ENCODE data around the gene SLN.

Gene SLN

DNA sequence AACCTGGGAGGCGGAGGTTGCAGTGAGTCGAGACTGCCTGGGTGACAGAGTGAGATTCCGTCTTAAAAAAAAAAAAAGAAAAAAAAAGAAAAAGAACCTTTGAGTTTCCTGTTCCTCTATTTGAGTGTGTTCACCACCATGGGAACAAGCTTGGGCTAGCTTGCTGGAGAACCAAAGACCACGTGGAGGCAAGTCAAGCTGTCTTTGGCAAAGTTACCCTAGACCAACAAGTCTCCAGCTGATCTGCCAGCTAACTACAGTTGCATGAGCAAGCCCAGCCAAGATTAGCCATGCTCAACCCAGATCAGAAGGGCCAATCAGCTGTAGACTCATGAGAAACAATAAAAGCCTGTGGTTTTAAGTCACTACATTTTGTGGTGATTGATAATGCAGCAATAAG lies 29.7 kb downstream of the SLN start:
- DNase-seq = no peak

DNA sequence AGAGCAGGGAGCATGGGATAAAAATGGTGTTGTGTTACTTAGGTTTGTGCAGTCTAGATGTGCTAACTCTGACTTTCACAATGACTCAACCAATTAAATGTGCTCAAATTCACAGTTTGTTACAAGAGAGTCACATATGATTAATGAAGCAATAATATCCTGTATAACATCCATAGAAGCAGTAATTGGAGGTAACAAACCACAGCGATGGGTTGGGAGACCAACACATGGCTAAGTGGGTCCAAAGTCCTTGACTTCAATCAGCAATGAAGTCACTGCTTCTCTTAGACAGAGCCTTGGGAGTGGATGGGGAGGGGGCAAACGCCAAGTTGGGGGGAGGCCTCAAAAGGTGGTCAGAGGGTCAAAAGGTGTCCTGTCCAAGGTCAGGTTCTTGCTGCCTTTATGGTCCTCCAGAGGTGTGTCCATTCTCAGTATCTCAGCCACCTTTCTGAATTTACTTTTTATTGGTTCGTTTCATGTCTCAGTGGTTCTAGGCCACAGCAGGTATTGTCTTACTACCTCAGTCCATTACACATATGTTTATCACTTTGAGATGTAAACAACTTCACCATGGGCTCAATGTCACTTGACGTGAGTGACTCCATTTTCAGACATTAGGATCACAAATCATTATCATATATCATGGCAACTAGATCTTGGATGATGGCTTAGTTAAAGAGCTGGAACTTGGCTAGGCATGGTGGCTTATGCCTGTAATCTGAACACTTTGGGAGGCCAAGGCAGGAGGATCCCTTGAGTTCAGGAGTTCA lies 32.4 kb downstream of the SLN start:
- no peak for DNase-seq

DNA sequence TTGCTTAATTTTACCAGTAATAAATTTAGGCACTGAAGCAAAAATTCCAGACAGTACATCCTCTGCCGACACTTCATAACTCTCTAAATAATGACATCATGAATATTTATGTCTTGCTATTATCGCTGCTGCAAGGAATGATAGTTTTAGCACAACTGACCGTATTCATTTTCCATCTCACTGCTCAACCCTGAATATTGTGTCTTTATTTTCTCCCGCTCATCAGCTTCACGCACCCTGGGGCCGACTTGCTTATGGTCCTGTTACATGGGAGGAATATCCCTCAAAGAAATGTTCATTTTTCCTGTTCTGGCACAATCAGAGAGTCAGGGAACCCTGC lies 33.3 kb downstream of the SLN start:
- DNase-seq = no peak

DNA sequence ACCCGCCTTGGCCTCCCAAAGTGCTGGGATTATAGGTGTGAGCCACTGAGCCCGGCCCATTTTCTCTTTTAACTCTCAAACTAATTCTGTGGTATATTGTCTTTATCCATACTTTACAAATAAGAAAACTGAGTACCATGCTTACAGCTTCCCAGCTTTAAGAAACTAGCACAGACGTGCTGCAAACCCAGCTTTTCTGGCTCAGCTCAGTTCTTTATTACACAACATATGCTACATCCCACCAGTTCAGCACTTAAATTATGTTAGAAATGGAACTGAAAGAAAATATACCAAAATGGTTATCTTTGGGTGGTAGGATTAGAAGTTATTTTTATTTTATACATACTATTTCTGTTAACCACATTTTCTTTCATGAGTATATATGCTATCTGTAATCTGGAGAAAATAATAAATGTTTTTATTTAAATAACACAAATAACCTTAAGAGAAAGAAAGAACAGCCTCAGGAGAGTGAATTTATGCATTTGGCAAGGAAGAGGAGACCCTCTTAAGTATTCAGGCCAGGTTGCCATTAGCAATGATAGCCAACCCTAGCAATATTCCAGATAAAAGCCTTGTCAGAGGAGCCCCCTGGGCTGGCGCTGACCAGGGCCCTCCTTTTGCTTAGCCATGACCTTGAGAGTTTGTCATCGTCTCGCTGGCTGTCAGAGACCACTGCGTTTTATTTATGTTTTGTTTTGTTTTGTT lies 33.8 kb downstream of the SLN start:
- DNase-seq = no peak

DNA sequence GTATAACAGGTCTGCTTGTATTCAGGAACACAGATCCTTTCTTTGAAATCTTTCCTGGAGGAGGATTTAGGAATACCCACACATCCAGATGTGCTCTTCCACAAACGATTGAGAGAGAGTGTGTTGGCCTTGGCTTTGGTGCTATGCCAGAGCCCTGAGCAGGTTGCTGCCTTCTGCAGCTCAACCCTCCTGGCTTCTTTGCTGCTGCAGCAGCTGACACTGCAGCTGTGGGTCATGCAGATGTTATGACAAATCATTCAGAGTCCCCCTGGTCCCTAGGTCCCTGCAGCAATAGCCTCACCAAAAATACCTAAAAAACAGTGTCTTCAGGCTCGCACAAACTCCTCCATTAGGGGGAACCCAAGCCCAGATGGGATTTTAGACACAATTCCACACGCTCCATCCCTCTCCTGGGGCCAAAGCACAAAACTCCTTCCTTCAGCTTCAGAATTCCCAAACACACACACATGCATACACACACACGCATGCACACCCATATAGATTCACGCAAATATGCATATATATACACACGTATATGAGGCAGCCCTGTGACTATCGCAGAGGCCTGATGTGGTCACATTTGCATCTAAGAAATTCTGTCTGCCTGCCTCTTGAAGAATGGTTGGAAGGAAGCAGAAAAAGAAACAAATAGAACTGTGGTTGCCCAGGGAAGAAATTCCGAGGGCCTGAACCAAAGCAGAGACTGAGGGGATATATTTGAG lies 35.4 kb downstream of the SLN start:
- DNase-seq = no peak

DNA sequence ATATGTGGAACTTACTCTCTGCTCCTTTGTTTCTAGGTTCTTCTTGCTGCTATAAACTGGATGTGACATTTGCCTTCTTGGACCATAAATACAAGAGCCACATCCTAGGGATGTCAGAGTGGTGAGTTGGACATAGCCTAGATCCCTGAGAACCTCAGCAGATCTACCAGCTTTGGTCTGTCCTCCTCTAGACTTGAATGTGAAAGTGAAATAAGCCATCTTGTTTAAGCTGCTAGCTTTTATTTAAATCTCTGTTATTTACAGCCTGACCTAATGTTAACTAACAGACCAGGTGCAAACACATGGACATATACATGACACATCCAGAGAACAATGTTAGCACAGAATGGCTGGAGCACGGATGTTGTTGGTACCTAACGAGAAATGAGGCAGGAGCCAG lies 36.0 kb downstream of the SLN start:
- DNase-seq = no peak

DNA sequence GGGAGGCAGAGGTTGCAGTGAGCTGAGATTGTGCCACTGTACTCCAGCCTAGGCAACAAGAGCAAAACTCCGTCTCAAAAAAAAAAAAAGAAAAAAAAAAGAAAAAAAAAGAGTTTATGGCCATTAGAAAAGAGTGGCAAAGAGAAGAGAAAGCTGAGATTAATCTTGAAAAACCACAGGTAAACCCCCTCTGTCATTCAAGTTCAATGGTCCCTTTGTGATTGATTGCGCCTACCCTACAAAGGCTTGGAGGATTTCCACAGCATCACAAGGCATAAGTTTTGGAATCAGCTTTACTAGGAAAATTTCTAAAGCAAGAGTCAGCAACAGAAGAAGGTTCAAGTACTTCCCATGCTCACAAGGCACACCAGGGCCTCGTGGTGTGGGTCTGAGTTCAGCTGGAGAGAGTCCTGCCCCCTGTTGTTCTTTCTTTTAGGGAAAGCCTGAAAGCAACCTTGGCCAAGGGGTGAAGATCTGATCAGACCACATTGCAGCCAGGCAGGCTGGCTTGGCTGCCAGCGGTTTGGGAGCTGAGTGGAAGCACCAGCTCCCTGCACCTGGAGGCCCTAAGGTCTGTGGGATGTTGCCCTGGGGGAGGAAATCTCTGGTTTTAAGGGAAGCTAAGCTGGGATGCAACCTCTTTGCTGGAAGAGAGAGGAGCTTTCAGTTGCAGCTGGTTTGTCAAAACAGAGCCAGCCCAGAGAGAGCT lies 41.8 kb downstream of the SLN start:
- DNase-seq = no peak

DNA sequence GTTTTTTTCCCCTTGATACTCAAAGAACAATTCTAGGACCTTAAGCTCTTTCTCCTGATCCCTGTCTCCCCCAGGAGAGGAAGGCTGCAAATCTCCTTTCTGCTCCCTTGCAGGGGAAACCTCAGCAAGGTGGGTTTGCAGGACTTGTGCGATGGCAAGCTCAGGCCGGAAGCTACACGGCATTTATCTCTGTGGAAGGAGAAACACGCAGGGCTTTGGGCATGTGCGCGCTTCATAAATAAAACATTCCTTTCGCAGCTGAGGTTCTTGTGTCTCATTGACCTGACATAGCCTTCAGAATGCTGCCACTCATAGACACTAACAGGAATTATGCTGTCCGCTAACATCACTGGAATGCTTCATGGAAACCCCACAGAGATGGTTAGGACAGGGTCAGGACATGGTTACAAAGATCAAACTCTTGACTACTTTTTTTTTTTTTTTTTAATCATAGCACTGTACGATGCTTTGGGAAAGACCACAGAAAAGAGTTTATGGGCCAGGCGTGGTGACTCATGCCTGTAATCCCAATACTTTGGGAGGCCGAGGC lies 42.6 kb downstream of the SLN start:
- no peak for DNase-seq

DNA sequence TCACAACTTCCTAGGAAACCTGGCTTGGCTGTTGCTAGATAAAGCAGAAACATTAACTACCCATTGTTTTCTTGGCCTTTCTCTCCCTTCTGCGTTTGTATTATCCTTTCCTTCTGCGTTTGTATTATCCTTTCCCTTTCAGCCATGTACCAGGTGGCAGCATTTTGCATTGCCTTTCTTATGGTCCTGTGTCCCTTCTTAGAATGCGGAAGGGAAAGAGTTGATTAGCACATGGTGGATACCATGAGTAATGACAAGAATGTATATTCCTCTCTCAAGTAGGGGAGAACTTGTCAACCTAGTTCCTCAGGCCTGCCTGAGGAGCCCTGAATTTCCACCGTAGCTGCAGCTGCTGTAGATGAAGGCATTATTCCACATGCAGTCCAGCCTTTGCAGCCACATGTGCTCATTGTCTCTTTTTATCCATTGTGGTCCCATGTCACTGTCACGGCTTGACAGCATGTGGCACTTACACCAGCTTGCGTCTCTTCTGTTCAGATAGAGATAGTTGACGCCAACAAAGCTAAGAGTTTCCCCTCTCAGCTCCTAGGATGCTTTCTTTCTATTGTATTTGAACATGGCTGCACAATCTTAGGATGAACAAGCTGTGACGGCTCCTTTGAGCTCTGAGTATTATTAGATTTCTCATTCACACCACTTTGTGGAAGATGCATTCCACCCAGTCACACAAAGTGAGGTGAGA lies 44.8 kb downstream of the SLN start:
- DNase-seq = no peak

DNA sequence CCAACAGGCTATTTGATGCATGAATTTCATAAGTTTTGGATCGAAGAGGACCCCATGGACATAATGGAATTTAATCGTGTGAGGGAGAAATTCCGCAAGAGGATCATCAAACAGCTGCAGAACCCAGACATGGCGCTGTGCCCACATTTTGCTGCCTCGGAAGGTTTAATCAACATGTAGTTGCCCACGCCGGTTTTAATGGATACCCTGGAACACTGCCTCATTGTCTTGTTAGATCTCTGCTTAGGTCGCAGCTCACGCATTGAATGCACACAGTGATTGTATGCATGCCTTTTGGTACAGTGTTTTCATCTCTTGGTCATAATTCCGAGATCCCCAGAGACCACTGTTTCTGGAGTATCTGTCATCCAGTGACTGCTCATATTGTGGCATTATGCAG lies 46.8 kb downstream of the SLN start:
- peak; percentile 60 for DNase-seq

DNA sequence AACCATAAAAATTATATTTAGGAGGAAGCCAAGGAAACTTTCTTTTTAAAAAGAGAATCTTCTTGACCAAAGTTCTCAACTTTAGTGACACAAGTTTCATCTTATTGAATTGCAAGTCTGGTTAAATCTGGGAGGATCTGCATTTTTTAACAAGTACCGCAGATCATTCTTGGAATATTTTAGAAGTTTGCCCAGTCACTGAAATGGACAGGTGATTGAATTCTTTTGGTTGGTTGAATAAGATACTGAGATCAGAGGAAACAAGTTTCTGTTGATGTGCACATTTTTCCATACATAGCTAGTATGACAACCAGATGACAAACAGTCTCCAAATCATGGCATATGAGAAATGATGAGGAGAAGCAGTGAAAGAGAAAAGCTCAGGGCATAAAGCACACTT lies 50.2 kb downstream of the SLN start:
- DNase-seq = no peak

DNA sequence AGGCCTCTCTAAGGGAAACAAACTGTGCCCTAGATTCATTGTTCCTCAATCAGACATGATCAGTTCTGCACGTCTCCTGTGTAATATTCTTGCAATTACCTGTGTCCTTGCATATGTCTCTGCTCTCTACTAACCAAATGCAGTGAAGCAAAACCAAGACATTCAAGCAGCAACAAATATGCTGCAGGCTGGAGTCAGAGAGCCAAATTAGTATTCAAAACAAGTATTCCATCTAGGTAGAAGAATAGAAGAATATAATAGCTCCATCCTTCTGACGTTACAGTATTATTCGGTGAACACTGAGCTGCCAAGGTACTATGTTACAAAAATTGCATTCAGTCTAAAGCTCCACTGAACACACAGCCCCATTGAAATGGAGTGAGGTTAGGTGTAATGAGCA lies 51.8 kb downstream of the SLN start:
- no peak for DNase-seq

DNA sequence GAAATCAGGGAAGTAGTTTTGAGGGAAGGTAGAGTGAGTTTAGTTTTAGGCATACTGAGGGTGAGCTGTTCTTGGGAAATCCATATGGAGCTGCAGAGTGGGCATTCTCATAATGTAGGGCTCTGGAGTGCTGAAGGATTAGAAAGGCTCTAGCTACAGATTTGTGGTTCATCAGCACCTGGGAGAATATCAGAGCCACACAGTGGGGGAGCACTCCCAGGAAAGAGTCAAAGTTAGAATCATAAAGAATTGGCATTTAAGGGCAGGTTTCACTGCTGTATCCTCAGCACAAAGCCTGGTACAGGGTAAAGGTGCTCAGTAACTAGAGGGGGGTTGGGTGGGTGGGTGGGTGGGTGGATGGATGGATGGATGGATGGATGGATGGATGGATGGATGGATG lies 52.5 kb downstream of the SLN start:
- no peak for DNase-seq
